HCT116 (cell line): Measurements from ENCODE around the gene TSKU. TPM values are rescaled to one million over a fixed set of nuclear protein-coding genes. Genes with fewer than 3 reads are reported as not detected.
A peak's percentile ranks its signal among the peaks of the same experiment; 100 is the strongest.

ENCODE experiments used
- ATAC-seq: fragments of 200-7000 bp; cut with Tn5 transposase; 2 replicates; pipeline ENCODE4 v1.9.1; 2020; ENCODE audit warnings: mild to moderate bottlenecking, moderate library complexity
- BruUV-seq: library from RNA; stranded (reverse); fragments of 400-500 nt; replicated peaks from 2 replicates; lab custom pipeline; 2021; lab: Mats Ljungman, UMichigan
- CTCF ChIA-PET: fragments of 300-600 bp; sonication (Branson Sonifier 250); formaldehyde crosslinking; loops from one replicate; lab custom pipeline; 2021; ENCODE audit warnings: antibody characterized with exemption; lab: Charles Lee
- POLR2A ChIA-PET: fragments of 300-600, 350-600 bp; sonication (Branson Sonifier 250); formaldehyde crosslinking; loops from one replicate; lab custom pipeline; 2021; ENCODE audit warnings: antibody characterized with exemption; lab: Charles Lee
- RAD21 ChIA-PET, 2 experiments: fragments of 300-600 bp; sonication (Branson Sonifier 250); formaldehyde crosslinking; loops; one replicate each; lab custom pipeline; 2023; ENCODE audit warnings: low total read pairs in 2 of 2; ENCODE audit not compliant: uncharacterized antibody in 2 of 2, unreplicated experiment in 2 of 2, low non-redundant PET in 1 of 2; lab: Charles Lee
- DNase-seq: peaks from one replicate; pipeline ENCODE4 v3.0.0-alpha.2; 2010; ENCODE audit warnings: low read depth, low spot score
- H2AFZ ChIP-seq: fragments of 200-600 bp; shearing (Covaris generic), sonication (generic); 2 replicates; pipeline ENCODE4 v1.6.1; 2017; ENCODE audit warnings: low read depth, mixed run types, mixed read lengths, antibody characterized with exemption, low read length; ENCODE audit not compliant: poor library complexity, severe bottlenecking
- H3K27ac ChIP-seq: 2 replicates; pipeline ENCODE4 v1.5.1; 2012; ENCODE audit warnings: low read depth, low read length
- H3K27me3 ChIP-seq: fragments of 200-600 bp; sonication (generic); 2 replicates; pipeline ENCODE4 v1.6.1; 2016; ENCODE audit warnings: mixed run types, low read length, mixed read lengths; ENCODE audit not compliant: insufficient read depth
- H3K36me3 ChIP-seq, 2 experiments: fragments of 200-500 bp in 1 of 2; fragments of 200-600 bp in 1 of 2; sonication (Bioruptor generic) in 1 of 2; sonication (generic) in 1 of 2; 2 replicates each; pipeline versions ENCODE4 v1.5.1 to v1.6.1; 2014 to 2016; ENCODE audit warnings: low read length in 2 of 2, inconsistent platforms in 1 of 2, mixed read lengths in 1 of 2, mixed run types in 1 of 2; ENCODE audit not compliant: insufficient read depth in 2 of 2, control insufficient read depth in 1 of 2
- H3K4me1 ChIP-seq, 2 experiments: fragments of 200-600 bp in 1 of 2; sonication (generic) in 1 of 2; 2 replicates each; pipeline versions ENCODE4 v1.5.1 to v1.6.1; 2012 to 2017; ENCODE audit warnings: low read length in 2 of 2, inconsistent platforms in 1 of 2, mild to moderate bottlenecking in 1 of 2, mixed read lengths in 1 of 2, mixed run types in 1 of 2, moderate library complexity in 1 of 2; ENCODE audit not compliant: insufficient read depth in 2 of 2, control insufficient read depth in 1 of 2
- H3K4me2 ChIP-seq: fragments of 200-600 bp; sonication (generic); 2 replicates; pipeline ENCODE4 v1.6.1; 2017; ENCODE audit warnings: mixed run types, low read length, mixed read lengths
- H3K4me3 ChIP-seq, 2 experiments: fragments of 200-600 bp in 1 of 2; sonication (generic) in 1 of 2; replicated peaks in 1 of 2; 2 replicates each; pipeline ENCODE4 v1.5.1; 2011 to 2016; ENCODE audit warnings: low read length in 2 of 2, control low read depth in 1 of 2, low read depth in 1 of 2, mild to moderate bottlenecking in 1 of 2, mixed read lengths in 1 of 2, mixed run types in 1 of 2
- H3K79me2 ChIP-seq: fragments of 200-600 bp; sonication (generic); 2 replicates; pipeline ENCODE4 v1.6.1; 2017; ENCODE audit warnings: mild to moderate bottlenecking, mixed run types, low read length, moderate library complexity, mixed read lengths; ENCODE audit not compliant: insufficient read depth
- H3K9ac ChIP-seq: fragments of 200-600 bp; sonication (generic); 2 replicates; pipeline ENCODE4 v1.6.1; 2016; ENCODE audit warnings: low read length, mixed read lengths
- H3K9me2 ChIP-seq: fragments of 200-600 bp; sonication (generic), shearing (Covaris generic); 2 replicates; pipeline ENCODE4 v1.6.1; 2017; ENCODE audit warnings: mixed run types, mild to moderate bottlenecking, moderate library complexity; ENCODE audit not compliant: insufficient read depth
- H3K9me3 ChIP-seq, 2 experiments: fragments of 200-500 bp in 1 of 2; fragments of 200-600 bp in 1 of 2; sonication (Bioruptor generic) in 1 of 2; sonication (generic) in 1 of 2; 2 replicates each; pipeline ENCODE4 v1.6.1; 2014 to 2017; ENCODE audit warnings: low read length in 2 of 2, mixed read lengths in 2 of 2, inconsistent platforms in 1 of 2, low read depth in 1 of 2, mild to moderate bottlenecking in 1 of 2, mixed run types in 1 of 2, moderate library complexity in 1 of 2; ENCODE audit not compliant: control insufficient read depth in 1 of 2, insufficient read depth in 1 of 2
- H4K20me1 ChIP-seq: fragments of 200-600 bp; sonication (generic), shearing (Covaris generic); 2 replicates; pipeline ENCODE4 v1.6.1; 2017; ENCODE audit warnings: mixed run types, mild to moderate bottlenecking, moderate library complexity; ENCODE audit not compliant: insufficient read depth
- CEBPB ChIP-seq: IDR thresholded peaks from 2 replicates; pipeline ENCODE4 v1.6.1; 2012; ENCODE audit warnings: low read depth
- EGR1 ChIP-seq: IDR thresholded peaks from 2 replicates; pipeline ENCODE4 v1.6.1; 2012; ENCODE audit warnings: low read depth
- JUND ChIP-seq: IDR thresholded peaks from 2 replicates; pipeline ENCODE4 v1.6.1; 2012
- POLR2A ChIP-seq: IDR thresholded peaks from 2 replicates; pipeline ENCODE4 v1.7.0; 2011; ENCODE audit warnings: borderline replicate concordance; ENCODE audit not compliant: insufficient read depth, insufficient read length; ENCODE audit errors: extremely low read depth
- REST ChIP-seq: IDR thresholded peaks from 2 replicates; pipeline ENCODE4 v1.6.1; 2012; ENCODE audit warnings: low read depth
- SIN3A ChIP-seq: IDR thresholded peaks from 2 replicates; pipeline ENCODE4 v1.6.1; 2012; ENCODE audit warnings: low read depth
- SP1 ChIP-seq: IDR thresholded peaks from 2 replicates; pipeline ENCODE4 v1.6.1; 2012; ENCODE audit warnings: low read depth
- YY1 ChIP-seq: IDR thresholded peaks from 2 replicates; pipeline ENCODE4 v1.6.1; 2011; ENCODE audit warnings: low read length, low read depth, moderate library complexity, mild to moderate bottlenecking; ENCODE audit not compliant: insufficient replicate concordance; ENCODE audit errors: extremely low read depth
- intact Hi-C: fragments of 100-400 bp; cut with micrococcal nuclease; formaldehyde crosslinking; loops from 2 replicates; pipeline ENCODE4 v1.10.0; 2022
- total RNA-seq: library from RNA; stranded (reverse); gene quantifications from one replicate; pipeline ENCODE4 v1.2.1, GENCODE V29; 2021; ENCODE audit not compliant: unreplicated experiment
- TF ChIP-seq, protein P1 (sequence below): IDR thresholded peaks from 2 replicates; pipeline ENCODE4 v1.6.1; 2012

TSKU gene
- total RNA-seq, 1 experiment from 2014 or later, result 21.9 TPM

- TF ChIP-seq REST (no peak), SIN3A (peak; percentile 48; the same call in 1 of the 2 replicates), JUND (peak; percentile 87), YY1 (peak; percentile 42), CEBPB (peak; percentile 63; the same call in 1 of the 2 replicates), POLR2A (peak; percentile 70)
- TF ChIP-seq, protein P1, sequence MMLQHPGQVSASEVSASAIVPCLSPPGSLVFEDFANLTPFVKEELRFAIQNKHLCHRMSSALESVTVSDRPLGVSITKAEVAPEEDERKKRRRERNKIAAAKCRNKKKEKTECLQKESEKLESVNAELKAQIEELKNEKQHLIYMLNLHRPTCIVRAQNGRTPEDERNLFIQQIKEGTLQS, result no peak
Observed at GRCh38 chr11:76823481-76824028, 40.4 kb downstream of the TSKU start (continued).

GRCh38 chr11:76824083-76824939 is 41.2 kb downstream of the TSKU start:
- H3K4me1 ChIP-seq, result peaks cover 18 to 34% of the 10 kb centered on the region in 2 experiments; a peak in 3 of 4 replicates
- H3K27me3 ChIP-seq, result no peaks in the 10 kb centered on the region
- TF ChIP-seq EGR1, result no peak
- TF ChIP-seq SP1, result peak; percentile 34
- peak; percentile 1; the same call in 1 of the 2 replicates for TF ChIP-seq SIN3A
- TF ChIP-seq, all 23 proteins: peak for 2
- peak; percentile 22 for DNase-seq
- Histone ChIP-seq H3K36me3 (no peaks in the 10 kb centered on the region), H3K4me3 (peak overlapping the region; percentile 42 to 59), H3K4me2 (peak overlapping the region; percentile 91), H3K9ac (peak overlapping the region; percentile 53), H3K9me2 (no peaks in the 10 kb centered on the region), H3K27ac (peak overlapping the region; percentile 55), H2AFZ (no peak overlapping the region), H4K20me1 (no peaks in the 10 kb centered on the region), H3K79me2 (no peaks in the 10 kb centered on the region), H3K9me3 (no peaks in the 10 kb centered on the region)
- TSS peak; percentile 86 for BruUV-seq
- ATAC-seq, result peak; percentile 48
- RAD21 ChIA-PET, result interaction anchor here in 1 of 2 experiments (1.5 kb wide), 1 partner anchor 15 kb away, joined by 3 read pairs; no protein-coding TSS in a partner anchor
- intact Hi-C loops, result no loop called here
- POLR2A ChIA-PET, result interaction anchor here (0.7 to 1.1 kb wide), 3 partner anchors 28 to 197 kb away, joined by 3 to 5 read pairs (median 3); no protein-coding TSS in a partner anchor
- CTCF ChIA-PET, result interaction anchor here (1.3 to 1.9 kb wide), 2 partner anchors 17 to 95 kb away, joined by 3 to 11 read pairs; no protein-coding TSS in a partner anchor
